Measurements from ENCODE around the gene SF3A1.

SF3A1 gene

GRCh38 chr22:30321461-30321860 lies 35.2 kb downstream of the SF3A1 start:
- DNase-seq = no peak

GRCh38 chr22:30320021-30320556 lies 36.6 kb downstream of the SF3A1 start:
- no peak for DNase-seq

DNA sequence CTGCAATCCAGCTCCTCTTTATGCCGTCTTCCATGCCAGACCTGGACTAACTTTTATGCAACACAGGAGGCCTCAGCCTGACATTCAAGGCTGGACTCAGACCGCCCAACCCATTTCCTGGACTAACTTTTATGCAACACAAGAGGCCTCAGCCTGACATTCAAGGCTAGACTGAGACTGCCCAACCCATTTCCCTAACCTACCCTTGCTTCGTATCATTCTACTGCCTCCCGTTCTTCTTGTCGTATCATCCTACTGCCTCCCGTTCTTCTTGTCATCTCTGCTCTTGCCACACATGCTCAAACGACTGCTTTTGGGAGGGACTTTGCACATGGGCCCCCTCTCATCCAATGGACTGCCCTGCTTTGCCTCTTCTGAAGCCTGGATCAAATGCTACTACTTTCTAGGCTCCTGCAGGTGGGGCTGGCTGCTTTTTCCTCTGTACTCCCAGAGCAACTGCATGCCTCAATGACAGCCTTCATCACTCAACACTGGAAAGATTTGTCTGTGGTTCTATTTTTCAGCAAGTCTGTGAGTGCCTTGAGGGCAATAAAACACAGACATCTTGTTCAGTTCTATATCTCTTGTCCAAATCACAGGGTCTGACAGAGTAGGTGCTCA lies 37.8 kb downstream of the SF3A1 start:
- peak; percentile 56 for DNase-seq

DNA sequence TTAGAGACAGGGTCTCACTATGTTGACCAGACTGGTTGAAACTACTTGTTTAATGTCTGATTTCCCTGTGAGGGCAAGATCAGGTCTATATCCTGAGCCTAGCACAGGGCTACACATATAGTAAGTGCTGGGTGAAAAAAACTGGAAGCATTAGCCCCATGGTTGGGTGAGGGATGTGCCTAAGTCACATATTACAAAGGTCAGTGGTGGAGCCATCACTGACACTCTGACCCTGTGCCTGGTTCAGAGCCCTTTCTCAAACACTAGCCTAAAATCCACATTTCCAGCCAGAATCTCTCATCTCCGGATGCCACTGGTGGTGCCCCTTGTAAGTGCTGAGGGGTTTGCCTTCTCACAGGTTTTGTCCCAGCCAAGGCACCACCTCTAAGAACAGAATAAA lies 38.9 kb downstream of the SF3A1 start:
- DNase-seq = no peak

GRCh38 chr22:30315962-30316576 lies 40.6 kb downstream of the SF3A1 start:
- DNase-seq = no peak

DNA sequence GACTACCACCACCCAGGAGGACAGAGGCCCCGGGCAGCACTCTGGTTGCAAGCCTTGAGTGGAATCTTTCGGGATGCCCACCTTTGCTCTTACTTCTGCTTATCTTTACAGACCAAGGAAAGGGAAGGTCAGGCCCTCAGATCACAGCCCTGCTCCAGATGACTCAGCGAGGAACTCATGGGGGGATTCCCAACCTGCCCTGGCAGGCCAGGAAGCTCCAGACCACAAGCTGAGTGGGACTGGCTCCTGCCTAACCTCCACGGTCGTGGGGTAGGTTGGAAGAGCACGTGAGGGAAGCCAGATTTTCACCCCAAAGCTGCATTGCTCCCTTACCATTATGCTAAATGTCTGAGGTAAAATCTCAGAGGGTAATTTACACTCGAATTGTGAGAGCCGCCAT lies 41.8 kb downstream of the SF3A1 start:
- DNase-seq = peak; percentile 71

GRCh38 chr22:30313527-30314363 lies 42.9 kb downstream of the SF3A1 start:
- no peak for DNase-seq

- no peak for DNase-seq
Measured at GRCh38 chr22:30312053-30312452, 44.6 kb downstream of the SF3A1 start.

GRCh38 chr22:30310881-30311771 lies 45.6 kb downstream of the SF3A1 start:
- DNase-seq = no peak

DNA sequence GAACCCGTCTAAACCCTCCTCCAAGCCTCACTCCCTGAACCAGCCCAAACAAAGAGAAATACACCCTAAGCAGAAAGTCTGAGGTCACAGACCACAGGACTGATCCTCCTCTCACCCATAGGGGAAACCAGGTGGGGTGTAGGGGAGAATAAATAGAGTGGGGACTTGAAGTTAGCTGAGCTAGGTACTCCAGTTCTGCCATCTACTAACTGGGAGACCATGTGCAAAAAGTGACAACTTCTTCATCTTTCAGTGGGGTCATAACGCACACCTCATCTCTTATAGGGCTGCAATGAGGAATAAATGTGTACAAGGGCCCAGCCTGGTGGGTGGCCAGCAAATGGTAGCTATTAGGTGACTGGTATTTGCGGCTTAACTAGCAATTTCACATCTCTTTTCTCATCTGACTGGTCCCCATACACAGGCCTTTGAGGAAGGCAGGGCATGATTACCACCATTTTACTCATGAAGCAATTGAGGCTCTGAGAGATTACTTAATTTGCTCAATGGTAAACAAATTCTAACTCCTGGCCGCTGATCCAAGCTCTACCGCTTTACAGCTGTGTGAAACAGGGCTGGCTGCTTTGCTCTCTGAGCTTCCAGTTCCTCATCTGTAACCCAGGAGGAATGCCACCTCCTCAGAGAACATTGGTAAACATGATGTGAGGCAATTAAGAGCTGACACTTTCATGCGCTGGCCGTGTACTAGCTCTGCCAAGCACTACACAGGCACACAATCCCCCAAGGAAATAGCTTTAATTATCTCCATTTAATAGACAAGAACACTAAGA lies 46.5 kb downstream of the SF3A1 start:
- peak; percentile 87 for DNase-seq

DNA sequence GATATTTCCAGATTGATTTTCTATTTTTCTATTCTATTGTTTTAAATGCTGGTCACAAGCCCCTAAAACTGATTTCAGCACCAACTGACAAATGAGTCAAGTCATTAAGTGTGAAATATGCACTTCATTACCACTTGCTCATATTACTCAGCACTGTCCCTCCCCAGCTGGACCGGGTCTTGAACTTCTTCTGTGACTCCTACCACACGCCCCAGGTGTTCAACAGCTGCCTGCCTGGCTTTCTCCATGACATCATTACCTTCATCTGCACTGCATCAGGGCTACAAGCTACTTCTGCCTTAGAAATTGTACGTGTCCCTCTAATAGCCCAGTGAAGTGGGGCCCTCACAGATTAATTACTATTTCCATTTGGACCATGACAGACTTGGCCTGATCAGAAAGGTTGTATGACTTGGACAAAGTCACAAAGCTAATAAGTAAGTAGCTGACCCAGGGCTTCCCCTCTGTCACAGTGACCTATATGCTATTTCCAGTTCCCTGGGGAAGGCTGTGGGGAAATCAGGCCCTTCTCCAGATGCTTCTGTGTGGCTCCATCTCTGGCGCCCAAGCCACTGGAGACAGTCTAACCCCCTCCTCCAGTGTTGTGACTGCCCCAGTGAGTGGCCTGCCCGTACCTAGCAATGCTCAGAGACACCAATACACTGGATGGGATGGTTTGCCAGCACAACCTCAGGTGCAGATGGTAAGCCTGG lies 48.0 kb downstream of the SF3A1 start:
- DNase-seq = no peak

DNA sequence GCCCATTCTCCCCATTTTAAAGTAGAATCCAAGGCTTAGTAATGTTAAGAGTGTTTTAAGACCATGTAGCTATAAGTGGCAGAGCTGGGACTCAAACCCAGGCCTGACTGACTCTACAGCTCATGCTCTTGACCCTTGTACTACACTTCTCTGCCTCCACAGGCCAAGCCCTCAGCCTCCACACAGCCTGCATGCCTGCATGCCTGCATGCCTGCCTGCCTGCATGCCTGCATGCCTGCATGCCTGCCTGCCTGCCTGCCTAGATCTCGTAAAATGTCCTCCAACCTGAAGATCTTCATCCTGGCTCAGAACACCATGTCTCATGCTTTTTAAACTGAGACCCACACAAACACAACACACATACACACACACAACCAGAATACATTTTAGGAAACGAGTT lies 48.6 kb downstream of the SF3A1 start:
- DNase-seq = no peak

GRCh38 chr22:30307041-30307574 lies 49.6 kb downstream of the SF3A1 start:
- no peak for DNase-seq

DNA sequence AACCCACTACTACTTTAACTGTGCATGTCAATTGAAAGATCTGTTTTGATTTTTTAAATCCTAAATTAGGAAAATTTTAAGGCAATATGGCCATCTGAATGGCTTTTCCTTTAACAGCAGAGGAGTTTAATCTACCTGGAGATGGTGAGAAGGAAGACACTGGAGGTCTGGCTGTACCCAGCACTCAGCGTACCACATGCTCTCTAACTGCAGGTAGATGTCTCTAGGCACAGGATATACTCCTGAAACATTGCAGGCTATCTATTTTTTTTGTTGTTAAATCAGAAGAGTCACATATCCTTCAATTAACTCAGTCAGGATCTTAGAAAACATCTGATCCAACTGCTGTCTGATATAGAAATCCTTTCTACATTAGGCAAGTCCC lies 50.1 kb downstream of the SF3A1 start:
- no peak for DNase-seq

GRCh38 chr22:30305906-30306626 lies 50.6 kb downstream of the SF3A1 start:
- DNase-seq = no peak

- DNase-seq = peak; percentile 54
Measured at GRCh38 chr22:30305519-30305905, 51.2 kb downstream of the SF3A1 start.

DNA sequence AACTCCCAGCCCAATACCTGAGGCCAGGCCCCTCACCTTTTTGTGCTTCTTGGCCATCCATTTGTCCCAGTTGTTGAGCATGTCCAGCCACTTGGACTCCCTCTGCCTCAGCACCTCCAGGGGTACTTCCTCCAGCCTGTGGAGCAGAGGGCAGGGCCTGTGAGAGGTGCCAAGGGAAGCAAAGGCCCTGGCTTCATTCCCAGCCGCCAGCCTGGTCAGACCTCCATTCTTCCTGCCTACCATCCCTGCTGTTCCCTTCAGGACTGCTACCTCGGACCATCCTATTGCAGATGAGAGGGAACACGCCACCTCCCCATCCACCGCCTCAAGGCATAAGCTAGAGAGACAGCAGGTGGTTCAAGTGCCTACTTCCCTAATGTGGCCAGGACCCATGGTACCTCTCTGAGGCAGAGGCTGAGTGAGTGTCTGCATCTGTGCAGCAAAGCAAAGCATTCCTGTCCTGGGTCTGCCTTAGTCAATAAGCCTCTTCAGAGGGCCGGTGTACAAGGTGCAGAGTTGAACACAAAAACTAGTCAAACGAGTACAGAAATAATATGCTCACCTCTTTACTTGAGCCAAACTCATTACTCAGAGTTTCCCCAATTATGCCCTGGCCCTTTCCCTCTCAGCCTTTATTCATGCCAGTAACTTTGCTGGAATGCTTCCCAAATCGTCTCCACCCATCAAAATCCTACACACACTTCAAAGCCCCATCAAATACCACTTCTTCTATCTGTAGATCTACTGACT lies 52.0 kb downstream of the SF3A1 start:
- no peak for DNase-seq

GRCh38 chr22:30302810-30303138 lies 53.9 kb downstream of the SF3A1 start:
- DNase-seq = no peak

- peak; percentile 76 for DNase-seq
Measured at GRCh38 chr22:30301995-30302809, 54.5 kb downstream of the SF3A1 start.

Data from inflammatory macrophage treated with lipopolysaccharide for 4 hours (primary cell).